DND-41 (cell line): ENCODE measurements around the gene TMEM19.

ENCODE experiments used
- EZH2 ChIP-seq: IDR thresholded peaks from 3 replicates; pipeline ENCODE4 v1.6.1; 2012; ENCODE audit warnings: borderline replicate concordance, low read depth, mild to moderate bottlenecking, moderate library complexity, low read length, inconsistent platforms; ENCODE audit not compliant: severe bottlenecking
- TF ChIP-seq, protein P1 (sequence below): IDR thresholded peaks from 2 replicates; pipeline ENCODE4 v1.5.1; 2012; ENCODE audit warnings: borderline replicate concordance, low read length, moderate library complexity, mild to moderate bottlenecking; ENCODE audit not compliant: poor library complexity, severe bottlenecking; ENCODE audit errors: extremely low read depth

DNA sequence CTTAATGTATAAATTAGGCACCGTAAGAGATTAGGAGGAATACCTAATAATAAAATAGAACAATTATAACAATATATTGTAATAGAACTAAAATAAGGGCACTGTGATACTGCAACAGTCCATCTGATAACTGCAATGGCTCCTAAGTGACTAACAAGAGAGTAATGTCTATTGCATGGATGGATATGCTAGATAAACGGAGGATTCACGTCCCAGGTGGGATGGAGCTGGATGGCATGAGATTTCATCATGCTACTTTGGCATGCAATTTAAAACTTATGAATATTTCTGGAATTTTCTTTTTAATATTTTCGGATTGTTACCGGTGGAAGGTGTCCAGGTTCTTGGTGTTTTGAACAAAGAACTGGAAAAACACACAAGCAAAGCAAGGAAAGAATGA is 2.2 kb upstream of the TMEM19 start:
- TF ChIP-seq EZH2: no peak
- TF ChIP-seq, protein P1, sequence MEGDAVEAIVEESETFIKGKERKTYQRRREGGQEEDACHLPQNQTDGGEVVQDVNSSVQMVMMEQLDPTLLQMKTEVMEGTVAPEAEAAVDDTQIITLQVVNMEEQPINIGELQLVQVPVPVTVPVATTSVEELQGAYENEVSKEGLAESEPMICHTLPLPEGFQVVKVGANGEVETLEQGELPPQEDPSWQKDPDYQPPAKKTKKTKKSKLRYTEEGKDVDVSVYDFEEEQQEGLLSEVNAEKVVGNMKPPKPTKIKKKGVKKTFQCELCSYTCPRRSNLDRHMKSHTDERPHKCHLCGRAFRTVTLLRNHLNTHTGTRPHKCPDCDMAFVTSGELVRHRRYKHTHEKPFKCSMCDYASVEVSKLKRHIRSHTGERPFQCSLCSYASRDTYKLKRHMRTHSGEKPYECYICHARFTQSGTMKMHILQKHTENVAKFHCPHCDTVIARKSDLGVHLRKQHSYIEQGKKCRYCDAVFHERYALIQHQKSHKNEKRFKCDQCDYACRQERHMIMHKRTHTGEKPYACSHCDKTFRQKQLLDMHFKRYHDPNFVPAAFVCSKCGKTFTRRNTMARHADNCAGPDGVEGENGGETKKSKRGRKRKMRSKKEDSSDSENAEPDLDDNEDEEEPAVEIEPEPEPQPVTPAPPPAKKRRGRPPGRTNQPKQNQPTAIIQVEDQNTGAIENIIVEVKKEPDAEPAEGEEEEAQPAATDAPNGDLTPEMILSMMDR: no peak
